Bronchial epithelial cell (primary cell): ENCODE measurements around the gene SHOC2. TPM values are rescaled to one million over a fixed set of nuclear protein-coding genes. Genes with fewer than 3 reads are reported as not detected.

Experiments
- DNase-seq: peaks from one replicate; pipeline ENCODE4 v3.0.0-alpha.2; 2010; ENCODE audit warnings: low read depth
- FAIRE-seq: peaks from 2 replicates; lab custom pipeline; 2011; peaks lifted over from hg19 to GRCh38; lab: Jason Lieb, UNC
- H3K27me3 ChIP-seq: 2 replicates; pipeline ENCODE4 v1.5.1; 2011; ENCODE audit warnings: low read length; ENCODE audit not compliant: control insufficient read depth, insufficient read depth
- H3K36me3 ChIP-seq: 2 replicates; pipeline ENCODE4 v1.5.1; 2011; ENCODE audit warnings: low read length; ENCODE audit not compliant: control insufficient read depth, insufficient read depth
- H3K4me3 ChIP-seq: 2 replicates; pipeline ENCODE4 v1.5.1; 2011; ENCODE audit warnings: mild to moderate bottlenecking, low read depth, low read length, control low read depth
- CTCF ChIP-seq: IDR thresholded peaks from 2 replicates; pipeline ENCODE4 v1.5.1; 2011; ENCODE audit warnings: mild to moderate bottlenecking, moderate library complexity, low read length, control low read depth, inconsistent platforms; ENCODE audit not compliant: insufficient read depth, severe bottlenecking
- total RNA-seq: library from RNA; depleted of rRNA; stranded (reverse); fragments of >200 nt; gene quantifications from 2 replicates; pipeline ENCODE4 v1.2.1, GENCODE V29; 2014

The SHOC2 gene
- total RNA-seq, 1 donor from 2014 or later: 30.3 TPM

GRCh38 chr10:110918269-110918642 is 1.1 kb upstream of the SHOC2 start:
- no peak for TF ChIP-seq CTCF
- DNase-seq (peak; percentile 92), FAIRE-seq (no peak)
- Histone ChIP-seq H3K27me3 (no peaks in the 10 kb centered on the region), H3K36me3 (no peaks in the 10 kb centered on the region), H3K4me3 (peak overlapping the region; percentile 47)

- no peak for TF ChIP-seq CTCF
- H3K36me3 ChIP-seq: no peaks in the 10 kb centered on the region
- DNase-seq (peak; percentile 100), FAIRE-seq (peak; percentile 94)
- H3K4me3 ChIP-seq: peak within 1 kb of the TSS; percentile 63
- H3K27me3 ChIP-seq: no peaks in the 10 kb centered on the region
Measured at GRCh38 chr10:110918643-110919348, 608 bp upstream of the SHOC2 start, which contains the start of gene BBIP1. Gene BBIP1 (minus strand): TSS chr10:110919180. CDS start chr10:110918157, 1,023 bp downstream.

DNA sequence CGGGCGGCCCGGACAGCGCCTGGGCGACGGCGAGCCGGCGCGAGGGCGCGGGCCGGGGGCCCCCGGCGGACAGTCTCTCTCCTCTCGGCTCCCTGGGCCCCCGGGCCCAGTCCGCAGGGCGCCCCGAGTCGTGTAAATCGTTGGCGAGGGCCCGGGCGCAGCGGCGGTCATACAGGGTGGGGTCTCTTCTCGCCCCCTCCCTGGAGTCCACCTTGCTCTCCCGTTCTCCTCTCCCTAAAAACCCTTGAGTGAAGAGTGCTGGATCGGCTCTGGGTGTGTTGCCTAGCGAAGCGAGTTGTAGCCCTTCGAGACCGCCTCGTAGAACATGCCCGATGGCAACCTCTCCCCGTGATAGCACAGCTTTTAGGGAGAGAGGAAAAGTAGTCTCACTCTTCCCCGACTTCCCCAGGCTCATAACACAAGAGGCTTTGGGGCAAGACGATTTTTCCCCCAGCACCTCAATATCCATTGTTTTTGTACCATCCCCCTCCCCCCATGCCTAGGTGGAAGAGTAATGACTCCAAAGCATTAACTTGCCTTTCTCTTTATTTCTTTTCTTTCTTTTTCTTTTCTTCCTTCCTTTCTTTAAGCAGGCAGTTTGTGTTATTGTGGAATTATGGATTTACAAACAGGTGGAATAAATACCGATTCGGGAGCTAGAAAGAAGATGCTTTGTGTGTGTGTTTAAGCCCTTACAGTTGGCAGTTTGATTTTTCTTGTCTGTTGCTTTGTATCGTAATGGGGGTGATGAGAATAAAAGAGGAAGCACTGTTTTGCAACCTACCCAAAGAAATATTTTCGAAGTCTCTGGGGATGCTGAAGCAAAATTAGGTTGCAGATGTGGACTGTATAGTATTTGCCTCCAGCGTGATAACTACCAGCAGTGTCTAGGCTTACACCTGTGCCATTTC is 822 bp downstream of the SHOC2 start:
- no peak for TF ChIP-seq CTCF
- Histone ChIP-seq H3K36me3 (no peaks in the 10 kb centered on the region), H3K4me3 (peak overlapping the region; percentile 63), H3K27me3 (no peaks in the 10 kb centered on the region)
- DNase-seq (no peak), FAIRE-seq (no peak)

DNA sequence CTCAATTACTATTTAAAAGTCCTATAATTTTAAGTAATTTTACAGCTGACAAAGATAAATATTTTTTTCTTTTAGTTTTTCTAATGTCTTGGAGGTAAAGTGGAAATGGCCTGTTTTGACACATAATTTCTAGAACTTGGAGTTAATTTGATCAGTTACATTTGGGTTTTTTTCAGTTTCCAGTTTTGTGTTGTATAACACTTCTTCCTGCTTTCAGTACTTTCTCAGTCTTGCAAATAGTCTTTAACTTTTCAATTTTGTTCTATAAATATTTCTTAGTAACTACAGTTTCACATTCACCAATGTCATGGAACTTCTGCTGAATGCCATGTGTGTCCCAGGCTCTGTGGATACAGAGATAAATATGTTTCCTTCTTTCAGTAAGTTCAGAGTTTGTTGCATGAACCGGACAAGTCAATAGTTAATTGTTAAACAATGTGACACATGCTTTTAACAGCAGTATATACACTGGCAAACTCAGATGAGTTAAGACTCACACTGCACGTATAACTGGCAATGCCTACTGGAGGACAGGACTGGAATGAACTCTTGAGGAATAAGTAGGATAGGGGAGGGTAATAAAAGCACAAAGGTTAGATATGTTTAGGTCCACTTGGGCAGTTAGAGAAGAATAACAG is 4.6 kb downstream of the SHOC2 start:
- Histone ChIP-seq H3K4me3 (no peak overlapping the region), H3K27me3 (no peaks in the 10 kb centered on the region), H3K36me3 (no peaks in the 10 kb centered on the region)
- TF ChIP-seq CTCF: no peak
- no peak for FAIRE-seq
- no peak for DNase-seq

GRCh38 chr10:110927461-110927860 is 8.1 kb downstream of the SHOC2 start:
- FAIRE-seq (no peak), DNase-seq (no peak)
- H3K27me3 ChIP-seq: no peaks in the 10 kb centered on the region
- no peak for TF ChIP-seq CTCF
- no peak overlapping the region for H3K4me3 ChIP-seq
- no peaks in the 10 kb centered on the region for H3K36me3 ChIP-seq
